Body of pancreas (tissue), 4 donors: ENCODE data around the gene RAB11FIP4. TPM values are rescaled to one million over a fixed set of nuclear protein-coding genes. Genes with fewer than 3 reads are reported as not detected.

Experiments
- ATAC-seq: fragments of 150-250 bp; one replicate; pipeline ENCODE4 v1.9.1; 2016
- DNase-seq, 4 donors: peaks; one replicate each; pipeline ENCODE4 v3.0.0-alpha.2; 2019
- H3K27ac ChIP-seq, 4 donors: fragments of 200-600 bp; sonication (generic); 1 replicate in 3 of 4; 2 replicates in 1 of 4; pipeline versions ENCODE4 v1.5.1 to v1.6.1; 2016 to 2019; ENCODE audit warnings: mild to moderate bottlenecking in 1 of 4, mixed read lengths in 1 of 4, moderate library complexity in 1 of 4
- H3K27me3 ChIP-seq, 2 donors: fragments of 200-600 bp; sonication (generic); one replicate each; pipeline ENCODE4 v1.6.0; 2016; ENCODE audit warnings: mild to moderate bottlenecking in 1 of 2
- H3K36me3 ChIP-seq, 2 donors: fragments of 200-600 bp; sonication (generic); replicated peaks in 1 of 2; 2 replicates each; pipeline ENCODE4 v1.5.1; 2016; ENCODE audit warnings: low read depth in 2 of 2; ENCODE audit not compliant: insufficient read depth in 1 of 2
- H3K4me1 ChIP-seq: fragments of 200-600 bp; sonication (generic); one replicate; pipeline ENCODE4 v1.6.0; 2016
- H3K4me3 ChIP-seq, 2 donors: fragments of 200-600 bp; sonication (generic); 1 replicate in 1 of 2; 2 replicates in 1 of 2; pipeline ENCODE4 v1.5.1; 2016 to 2019
- H3K9me3 ChIP-seq, 3 donors: fragments of 200-600 bp; sonication (generic); 1 replicate in 2 of 3; 2 replicates in 1 of 3; pipeline ENCODE4 v1.5.1; 2016
- POLR2A ChIP-seq, 3 donors: fragments of 450-650 bp; IDR thresholded peaks; one replicate each; pipeline ENCODE4 v1.6.1; 2016; ENCODE audit warnings: antibody characterized with exemption in 3 of 3, mild to moderate bottlenecking in 2 of 3
- WGBS, 2 donors: methylation state at CpG; one replicate each; pipeline ENCODE4 v1.1.5; 2017; 5-methylcytosine and 5-hydroxymethylcytosine counted together
- intact Hi-C: fragments of 100-400 bp; cut with DNase I; formaldehyde crosslinking; loops from one replicate; pipeline ENCODE4 v1.15.1; 2023
- total RNA-seq, 2 donors: library from RNA; depleted of rRNA; stranded (reverse); fragments of >200 nt; gene quantifications; one replicate each; pipeline ENCODE4 v1.1.0, GENCODE V29; 2016
- TF ChIP-seq, protein P1 (sequence below), 7 experiments: fragments of 450-650 bp in 4 of 7; fragments of 200-600 bp in 3 of 7; sonication (generic) in 3 of 7; IDR thresholded peaks; one replicate each; pipeline ENCODE4 v1.5.1; 2016 to 2019; ENCODE audit warnings: antibody characterized with exemption in 7 of 7

RAB11FIP4 gene
- total RNA-seq, 2 donors from 2014 or later, result 37.2 to 38.7 TPM

DNA sequence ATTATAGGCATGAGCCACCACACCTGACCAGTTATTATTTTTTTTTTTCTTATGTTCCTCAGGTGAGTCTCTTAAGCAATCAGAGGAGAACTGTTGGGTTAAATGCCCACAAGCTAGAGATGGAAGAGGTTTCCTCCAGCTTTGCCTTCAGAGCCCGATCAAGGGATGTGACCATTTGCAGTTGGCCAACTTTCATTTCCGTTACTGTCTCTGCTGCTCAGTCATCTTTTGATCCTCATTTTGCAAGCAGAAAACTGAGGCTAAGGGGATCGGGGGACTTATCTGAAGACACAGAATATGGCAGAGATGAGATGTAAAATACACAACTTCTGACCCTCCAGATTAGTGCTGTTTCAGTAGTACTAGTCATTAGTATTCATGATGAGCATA lies 188.8 kb downstream of the RAB11FIP4 start:
- intact Hi-C loops, result no loop called here
- ATAC-seq, result no peak
- H3K4me3 ChIP-seq, result no peak overlapping the region

DNA sequence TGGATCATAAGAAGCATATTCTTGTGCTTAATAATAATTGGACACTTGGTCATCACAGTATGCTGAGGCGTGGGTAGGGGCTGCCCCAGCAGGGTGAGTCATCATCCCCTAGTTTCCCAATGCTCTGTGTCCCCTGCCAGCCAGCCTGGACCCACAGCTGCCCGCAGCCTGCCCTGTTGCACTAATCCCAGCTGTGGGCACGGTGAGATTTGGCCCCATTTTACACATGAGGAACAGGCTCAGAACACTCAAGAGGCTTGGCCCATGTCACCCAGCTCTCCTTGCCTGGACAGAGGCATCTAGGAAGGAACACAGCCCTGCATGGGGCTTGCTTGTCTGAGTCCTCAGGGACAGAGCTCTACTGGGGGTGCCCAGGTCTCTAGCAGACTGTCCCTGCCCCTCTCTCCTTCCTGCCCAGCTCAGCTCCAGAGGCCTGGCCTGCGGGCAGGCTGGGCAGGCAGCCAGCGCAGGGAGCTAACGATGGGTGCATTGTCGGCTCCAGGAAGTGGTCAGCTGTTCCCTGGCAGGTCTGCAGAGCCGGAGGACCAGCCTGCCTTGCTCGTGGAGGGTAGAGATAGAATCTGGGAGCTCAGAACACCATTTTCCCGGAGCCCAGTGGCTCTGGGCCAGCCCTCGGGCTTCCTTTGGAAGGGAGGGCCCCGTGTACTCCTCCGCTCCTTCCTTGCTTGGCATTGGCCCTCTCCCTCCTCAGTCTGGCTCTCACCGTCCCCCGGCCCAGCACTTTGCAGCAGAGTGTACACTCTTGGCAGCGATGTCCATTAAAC lies 189.4 kb downstream of the RAB11FIP4 start:
- peak in 2 of 3 donors; percentile 16 to 39 for TF ChIP-seq POLR2A (IDR thresholded peaks at IDR 0.05)
- TF ChIP-seq, protein P1, sequence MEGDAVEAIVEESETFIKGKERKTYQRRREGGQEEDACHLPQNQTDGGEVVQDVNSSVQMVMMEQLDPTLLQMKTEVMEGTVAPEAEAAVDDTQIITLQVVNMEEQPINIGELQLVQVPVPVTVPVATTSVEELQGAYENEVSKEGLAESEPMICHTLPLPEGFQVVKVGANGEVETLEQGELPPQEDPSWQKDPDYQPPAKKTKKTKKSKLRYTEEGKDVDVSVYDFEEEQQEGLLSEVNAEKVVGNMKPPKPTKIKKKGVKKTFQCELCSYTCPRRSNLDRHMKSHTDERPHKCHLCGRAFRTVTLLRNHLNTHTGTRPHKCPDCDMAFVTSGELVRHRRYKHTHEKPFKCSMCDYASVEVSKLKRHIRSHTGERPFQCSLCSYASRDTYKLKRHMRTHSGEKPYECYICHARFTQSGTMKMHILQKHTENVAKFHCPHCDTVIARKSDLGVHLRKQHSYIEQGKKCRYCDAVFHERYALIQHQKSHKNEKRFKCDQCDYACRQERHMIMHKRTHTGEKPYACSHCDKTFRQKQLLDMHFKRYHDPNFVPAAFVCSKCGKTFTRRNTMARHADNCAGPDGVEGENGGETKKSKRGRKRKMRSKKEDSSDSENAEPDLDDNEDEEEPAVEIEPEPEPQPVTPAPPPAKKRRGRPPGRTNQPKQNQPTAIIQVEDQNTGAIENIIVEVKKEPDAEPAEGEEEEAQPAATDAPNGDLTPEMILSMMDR (IDR thresholded peaks at IDR 0.05), result no peak
- WGBS, 2 donors, result 35 to 42% methylated on average over 10 to 16 of the region's 16 CpGs
- peaks cover 26% of the 10 kb centered on the region for H3K4me1 ChIP-seq
- DNase-seq, result peak; percentile 60 to 83 (median 76)
- intact Hi-C loops, result no loop called here
- H3K4me3 ChIP-seq, result no peak overlapping the region
- peak overlapping the region; percentile 44 to 86 (median 77) for H3K27ac ChIP-seq
- H3K36me3 ChIP-seq, result no peaks in the 10 kb centered on the region
- no peaks in the 10 kb centered on the region for H3K27me3 ChIP-seq
- no peaks in the 10 kb centered on the region for H3K9me3 ChIP-seq
- peak; percentile 86 for ATAC-seq

More for the DNA sequence above, 188.8 kb downstream of the RAB11FIP4 start:
- peaks cover 26% of the 10 kb centered on the region for H3K4me1 ChIP-seq
- DNase-seq, result no peak
- H3K27ac ChIP-seq, result peak overlapping the region; percentile 44 to 86 (median 77)
- TF ChIP-seq POLR2A (IDR thresholded peaks at IDR 0.05), result no peak
- TF ChIP-seq, protein P1 (IDR thresholded peaks at IDR 0.05), result no peak
- H3K36me3 ChIP-seq, result no peaks in the 10 kb centered on the region
- H3K9me3 ChIP-seq, result no peaks in the 10 kb centered on the region
- WGBS, 2 donors, result 81 to 86% methylated on average over 3 of the region's 3 CpGs
- no peaks in the 10 kb centered on the region for H3K27me3 ChIP-seq

DNA sequence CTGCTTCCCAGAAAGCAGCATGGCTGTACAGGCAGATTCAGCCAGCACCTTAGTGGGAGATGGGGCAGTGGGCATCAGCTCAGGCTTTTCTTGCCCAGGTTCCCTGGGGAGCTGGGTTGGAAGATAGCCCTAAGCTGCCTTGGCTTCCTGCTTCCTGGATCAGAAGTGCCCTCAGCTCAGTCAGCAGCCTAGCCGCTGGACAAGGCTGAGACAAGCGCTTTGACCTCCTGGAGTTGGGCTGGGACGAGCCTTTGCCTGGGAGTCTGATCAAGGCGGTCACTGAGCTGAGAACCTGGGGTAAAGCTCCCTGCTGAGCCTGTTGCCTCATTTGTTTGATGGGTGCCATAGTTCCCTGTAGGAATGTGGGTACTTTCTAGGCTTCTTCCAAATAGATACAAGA lies 190.0 kb downstream of the RAB11FIP4 start:
- TF ChIP-seq, protein P1 (IDR thresholded peaks at IDR 0.05), result no peak
- TF ChIP-seq POLR2A (IDR thresholded peaks at IDR 0.05), result no peak
- H3K4me3 ChIP-seq, result no peak overlapping the region
- H3K9me3 ChIP-seq, result no peaks in the 10 kb centered on the region
- peaks cover 26% of the 10 kb centered on the region for H3K4me1 ChIP-seq
- intact Hi-C loops, result no loop called here
- DNase-seq, result peak in 3 of 4 donors; percentile 27 to 49 (median 37)
- no peaks in the 10 kb centered on the region for H3K27me3 ChIP-seq
- 48% methylated on average over 4 of the region's 4 CpGs; no CpG with 5 or more reads in 1 of the 2 donors for WGBS, 2 donors
- no peaks in the 10 kb centered on the region for H3K36me3 ChIP-seq
- H3K27ac ChIP-seq, result peak overlapping the region; percentile 44 to 86 (median 77)
- peak; percentile 57 for ATAC-seq

DNA sequence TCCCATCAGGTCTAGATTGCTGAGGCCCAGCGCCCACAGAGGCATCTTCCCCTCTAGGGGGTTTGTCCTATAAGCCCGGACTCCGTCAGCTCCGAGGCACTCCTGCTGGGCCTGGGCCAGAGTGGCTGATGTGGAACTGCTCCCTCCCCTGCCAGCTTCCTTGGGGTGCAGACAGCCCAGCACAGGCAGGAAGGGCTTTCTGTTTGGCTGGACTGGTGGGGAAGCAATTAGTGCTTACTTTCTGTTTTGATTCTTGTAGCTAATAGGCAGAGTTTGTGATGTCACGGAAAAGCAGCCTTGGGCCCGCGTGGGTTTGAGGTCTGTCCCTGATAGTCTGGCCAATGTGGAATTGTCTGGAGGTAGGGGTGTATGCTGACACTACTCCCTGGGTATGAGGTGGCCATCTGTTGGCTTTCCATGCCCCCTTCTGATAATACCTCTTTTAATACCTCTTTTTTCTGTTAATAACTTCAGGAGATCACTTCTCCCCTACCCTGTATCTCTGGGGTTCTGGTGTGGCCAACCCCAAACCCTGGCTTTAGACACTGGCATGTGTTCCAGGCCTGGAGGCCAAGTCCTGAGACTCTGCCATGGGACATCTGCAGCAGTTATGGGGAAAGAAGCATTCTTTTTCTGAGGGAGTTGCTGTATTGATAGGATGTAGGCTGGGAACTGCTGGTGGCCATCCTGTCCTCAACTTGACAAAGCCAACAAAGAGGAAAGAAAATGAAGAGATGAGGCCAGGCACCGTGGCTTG lies 190.9 kb downstream of the RAB11FIP4 start:
- TF ChIP-seq, protein P1 (IDR thresholded peaks at IDR 0.05), result no peak
- TF ChIP-seq POLR2A (IDR thresholded peaks at IDR 0.05), result peak in 1 of 3 donors; percentile 34
- no peak overlapping the region for H3K4me3 ChIP-seq
- H3K27ac ChIP-seq, result peak overlapping the region; percentile 44 to 86 (median 77)
- intact Hi-C loops, result no loop called here
- H3K9me3 ChIP-seq, result no peaks in the 10 kb centered on the region
- DNase-seq (peak in 3 of 4 donors; percentile 27 to 67 (median 43)), ATAC-seq (peak; percentile 27)
- H3K4me1 ChIP-seq, result peaks cover 26% of the 10 kb centered on the region
- H3K27me3 ChIP-seq, result no peaks in the 10 kb centered on the region
- WGBS, 2 donors, result 58 to 89% methylated on average over 8 of the region's 8 CpGs
- H3K36me3 ChIP-seq, result no peaks in the 10 kb centered on the region
